Measurements from ENCODE around the gene S100A14.

Gene S100A14

DNA sequence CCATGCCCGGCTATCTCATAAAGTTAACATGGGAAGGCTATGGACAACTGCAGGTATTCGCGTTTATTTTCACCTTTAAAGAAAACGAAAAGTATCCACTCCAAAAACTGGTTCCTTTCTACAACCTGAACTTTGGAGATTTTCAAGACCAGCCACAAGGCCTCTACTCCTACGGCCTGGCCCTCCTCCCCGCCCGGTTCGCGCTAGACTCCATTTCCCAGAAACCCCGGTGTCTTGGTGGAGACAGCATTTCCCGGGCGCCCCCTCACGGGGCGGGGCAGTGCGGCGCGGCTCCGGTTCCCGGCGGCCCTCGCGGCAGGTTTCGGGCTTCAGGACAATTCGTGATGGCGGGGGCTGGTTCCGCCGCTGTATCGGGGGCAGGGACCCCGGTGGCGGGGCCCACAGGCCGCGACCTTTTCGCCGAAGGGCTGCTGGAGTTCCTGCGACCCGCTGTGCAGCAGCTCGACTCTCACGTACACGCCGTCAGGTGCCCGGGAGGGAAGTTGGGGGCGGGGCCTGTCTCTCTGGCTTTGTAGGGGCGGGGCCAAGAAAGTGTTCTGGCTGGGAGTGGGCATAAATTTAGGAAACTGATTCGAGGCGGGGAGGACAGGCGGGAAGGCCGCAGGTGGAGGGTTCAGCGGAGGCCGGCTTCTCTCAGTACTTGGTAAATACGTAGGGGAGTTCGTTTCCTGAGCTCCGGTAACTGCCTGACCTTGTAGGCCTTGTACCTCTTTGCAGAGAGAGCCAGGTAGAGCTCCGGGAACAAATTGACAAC lies 42.5 kb upstream of the S100A14 start, which contains the start of gene SNAPIN:
Gene SNAPIN (plus strand): TSS at position 304 of the 775 bp plus-strand sequence. CDS start 41 bp downstream, at position 345.
- DNase-seq (ENCODE audit: low read depth) = peak; percentile 37

DNA sequence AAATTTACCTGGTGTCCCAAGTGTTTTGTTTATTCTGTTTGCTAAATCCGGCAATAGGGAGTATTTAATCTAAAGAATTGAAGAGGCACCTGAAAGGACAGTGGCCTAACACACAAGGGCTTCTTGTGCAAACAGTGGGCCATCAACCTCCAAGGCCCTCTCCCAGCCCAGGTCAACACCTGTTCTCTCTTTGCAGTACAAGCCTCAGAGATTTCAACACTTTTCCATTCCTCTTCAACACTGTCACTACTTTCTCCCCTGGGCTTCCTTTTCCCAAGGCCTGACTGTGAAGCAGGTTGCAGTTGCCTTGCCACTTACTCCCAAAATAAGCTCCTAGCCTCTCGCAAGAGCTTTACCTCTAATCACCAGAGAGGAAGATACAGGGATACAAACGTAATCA lies 39.2 kb upstream of the S100A14 start:
- no peak overlapping the region for H3K4me3 ChIP-seq (ENCODE audit: low read length)
- TF ChIP-seq, protein P1, sequence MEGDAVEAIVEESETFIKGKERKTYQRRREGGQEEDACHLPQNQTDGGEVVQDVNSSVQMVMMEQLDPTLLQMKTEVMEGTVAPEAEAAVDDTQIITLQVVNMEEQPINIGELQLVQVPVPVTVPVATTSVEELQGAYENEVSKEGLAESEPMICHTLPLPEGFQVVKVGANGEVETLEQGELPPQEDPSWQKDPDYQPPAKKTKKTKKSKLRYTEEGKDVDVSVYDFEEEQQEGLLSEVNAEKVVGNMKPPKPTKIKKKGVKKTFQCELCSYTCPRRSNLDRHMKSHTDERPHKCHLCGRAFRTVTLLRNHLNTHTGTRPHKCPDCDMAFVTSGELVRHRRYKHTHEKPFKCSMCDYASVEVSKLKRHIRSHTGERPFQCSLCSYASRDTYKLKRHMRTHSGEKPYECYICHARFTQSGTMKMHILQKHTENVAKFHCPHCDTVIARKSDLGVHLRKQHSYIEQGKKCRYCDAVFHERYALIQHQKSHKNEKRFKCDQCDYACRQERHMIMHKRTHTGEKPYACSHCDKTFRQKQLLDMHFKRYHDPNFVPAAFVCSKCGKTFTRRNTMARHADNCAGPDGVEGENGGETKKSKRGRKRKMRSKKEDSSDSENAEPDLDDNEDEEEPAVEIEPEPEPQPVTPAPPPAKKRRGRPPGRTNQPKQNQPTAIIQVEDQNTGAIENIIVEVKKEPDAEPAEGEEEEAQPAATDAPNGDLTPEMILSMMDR (conservative IDR thresholded peaks at IDR 0.05; ENCODE audit: low read depth, low read length) = no peak
- no peak for DNase-seq (ENCODE audit: low read depth)

More for the DNA sequence above, 42.5 kb upstream of the S100A14 start, which contains the start of gene SNAPIN:
- TF ChIP-seq, protein P1 (conservative IDR thresholded peaks at IDR 0.05; ENCODE audit: low read depth, low read length) = no peak
- H3K4me3 ChIP-seq (ENCODE audit: low read length) = peak within 1 kb of the TSS; percentile 90

DNA sequence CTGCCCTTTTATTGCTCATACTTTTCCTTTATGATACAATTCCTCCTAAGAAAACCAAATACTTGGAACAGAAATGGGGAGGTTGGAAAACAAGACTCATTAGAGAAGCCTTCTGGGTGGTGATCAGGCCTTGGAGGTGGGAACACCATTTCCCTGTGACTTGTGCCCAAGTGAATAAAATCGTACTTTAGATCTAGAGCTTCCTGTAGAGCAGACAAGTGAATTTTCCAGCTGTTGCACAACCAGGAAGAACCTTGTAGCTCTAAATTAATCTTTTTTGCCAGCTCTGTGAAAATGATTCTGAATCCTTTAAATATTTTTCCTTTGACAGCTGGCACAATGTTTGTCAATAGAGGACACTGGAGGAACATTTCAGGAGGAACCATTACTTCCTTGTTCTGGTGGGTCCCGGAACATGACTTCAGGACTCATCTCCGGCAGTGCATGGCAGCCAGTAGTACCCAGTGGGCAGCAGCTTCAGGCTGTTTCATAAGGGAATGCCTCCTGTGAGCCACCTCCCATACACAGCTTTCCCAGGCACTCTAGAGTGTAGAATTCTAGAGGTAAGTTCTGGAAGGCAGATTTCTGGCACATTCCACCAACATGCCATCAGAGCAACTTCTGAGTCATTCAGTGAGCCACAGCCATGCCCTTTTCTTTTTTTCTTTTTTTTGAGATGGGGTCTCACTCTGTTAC lies 36.8 kb upstream of the S100A14 start:
- TF ChIP-seq, protein P1 (conservative IDR thresholded peaks at IDR 0.05; ENCODE audit: low read depth, low read length) = no peak
- H3K4me3 ChIP-seq (ENCODE audit: low read length) = no peak overlapping the region
- DNase-seq (ENCODE audit: low read depth) = no peak

DNA sequence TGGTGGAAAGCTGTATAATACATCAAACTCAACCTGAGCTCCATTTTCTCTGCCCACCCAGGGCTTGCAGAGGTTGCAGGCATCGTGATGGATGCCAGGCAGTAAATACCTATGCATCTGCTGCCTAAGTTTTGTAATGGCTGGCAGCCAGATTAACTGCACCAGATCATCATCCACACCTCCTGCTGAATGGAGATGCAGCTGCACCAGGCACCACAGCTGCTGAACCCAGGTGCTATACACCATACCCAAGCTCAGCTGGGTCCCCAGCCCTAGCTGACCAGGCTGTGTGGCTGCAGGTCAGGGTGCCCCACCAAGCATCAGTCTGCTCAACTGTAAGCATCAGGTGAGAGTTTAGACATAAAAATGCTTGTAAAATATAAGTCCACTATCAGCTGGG lies 35.6 kb upstream of the S100A14 start:
- H3K4me3 ChIP-seq (ENCODE audit: low read length) = no peak overlapping the region
- TF ChIP-seq, protein P1 (conservative IDR thresholded peaks at IDR 0.05; ENCODE audit: low read depth, low read length) = no peak
- no peak for DNase-seq (ENCODE audit: low read depth)

DNA sequence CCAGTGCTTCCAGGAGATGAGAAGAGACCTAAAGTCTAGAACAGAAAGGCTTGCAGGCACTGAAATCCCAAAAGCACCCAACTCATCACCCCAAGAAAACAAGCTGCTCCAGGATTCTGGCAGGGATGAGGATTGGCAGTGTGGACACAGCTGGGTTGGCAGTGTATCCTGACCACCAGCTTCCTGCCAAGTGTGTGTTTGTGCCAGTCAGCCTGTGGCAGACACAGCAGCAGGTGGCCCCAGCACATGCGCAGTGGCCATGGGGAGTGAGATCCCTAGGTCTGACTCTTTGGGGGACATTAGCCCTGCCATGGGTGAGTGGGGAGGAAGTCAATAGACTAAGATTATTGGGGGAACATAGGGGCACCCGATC lies 33.7 kb upstream of the S100A14 start:
- H3K4me3 ChIP-seq (ENCODE audit: low read length) = no peak overlapping the region
- TF ChIP-seq, protein P1 (conservative IDR thresholded peaks at IDR 0.05; ENCODE audit: low read depth, low read length) = no peak
- DNase-seq (ENCODE audit: low read depth) = no peak

DNA sequence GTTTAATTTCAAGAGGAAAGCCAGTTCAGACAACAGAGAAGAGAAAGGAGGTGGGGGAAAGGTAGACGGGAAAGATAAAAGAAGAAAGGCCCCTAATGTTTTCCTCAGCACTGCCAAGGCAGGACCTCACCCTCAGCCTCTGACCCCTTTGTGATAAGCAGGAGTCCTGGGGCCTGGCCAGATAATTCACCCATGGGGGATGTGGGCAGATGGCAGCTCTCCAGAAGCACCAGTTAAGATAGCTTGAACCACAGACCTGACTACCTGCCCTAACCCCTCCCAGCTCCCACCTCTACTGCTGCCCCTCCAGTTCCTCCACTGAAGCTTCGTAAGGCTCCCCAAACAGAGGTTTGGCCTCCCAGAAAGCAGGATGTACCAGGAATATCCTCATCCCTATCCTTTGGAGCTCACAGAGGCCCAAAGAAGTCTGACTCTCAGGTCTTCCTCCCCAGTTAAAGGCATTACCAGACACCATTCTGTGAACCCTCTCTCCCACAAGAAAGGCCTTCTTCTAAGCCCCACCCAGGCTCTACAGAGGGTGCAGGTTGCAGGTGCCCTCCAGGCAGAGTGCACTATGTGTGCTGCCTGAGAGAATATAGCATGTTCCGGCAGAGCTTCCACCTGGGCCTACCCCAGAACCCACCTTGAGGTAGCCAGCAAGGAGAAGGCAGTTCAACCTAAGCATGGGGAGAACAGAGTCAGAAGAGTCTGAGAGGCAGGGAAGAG lies 33.2 kb upstream of the S100A14 start:
- TF ChIP-seq, protein P1 (conservative IDR thresholded peaks at IDR 0.05; ENCODE audit: low read depth, low read length) = no peak

More for the DNA sequence above, 33.2 kb upstream of the S100A14 start:
- no peak overlapping the region for H3K4me3 ChIP-seq (ENCODE audit: low read length)
- DNase-seq (ENCODE audit: low read depth) = no peak
